Duodenal mucosa (tissue), 2 donors: ENCODE data around the gene ATAD3C.
"Not testable (repeated sequence)": the region's sequence is repeated elsewhere in the genome, so short reads cannot be mapped to it uniquely, and the experiment has no call there.

Source experiments
- H3K27ac ChIP-seq: one replicate; pipeline ENCODE4 v1.7.0; 2013; ENCODE audit warnings: low read depth, low read length
- H3K27me3 ChIP-seq, 2 donors: one replicate each; pipeline ENCODE4 v1.7.0; 2013; ENCODE audit warnings: low read length in 2 of 2, control low read depth in 1 of 2; ENCODE audit not compliant: insufficient read depth in 2 of 2, control insufficient read depth in 1 of 2
- H3K36me3 ChIP-seq, 2 donors: one replicate each; pipeline ENCODE4 v1.7.0; 2013; ENCODE audit warnings: low read length in 2 of 2, control low read depth in 1 of 2; ENCODE audit not compliant: insufficient read depth in 2 of 2, control insufficient read depth in 1 of 2
- H3K4me1 ChIP-seq, 2 donors: one replicate each; pipeline ENCODE4 v1.7.0; 2013; ENCODE audit warnings: low read length in 2 of 2, control low read depth in 1 of 2; ENCODE audit not compliant: insufficient read depth in 2 of 2, control insufficient read depth in 1 of 2
- H3K4me3 ChIP-seq, 2 donors: one replicate each; pipeline ENCODE4 v1.7.0; 2013; ENCODE audit warnings: low read length in 2 of 2, low read depth in 1 of 2
- H3K9ac ChIP-seq, 2 donors: one replicate each; pipeline ENCODE4 v1.7.0; 2013; ENCODE audit warnings: low read length in 2 of 2, low read depth in 1 of 2
- H3K9me3 ChIP-seq, 2 donors: one replicate each; pipeline ENCODE4 v1.7.0; 2013; ENCODE audit warnings: low read length in 2 of 2, control low read depth in 1 of 2; ENCODE audit not compliant: control insufficient read depth in 1 of 2

Gene ATAD3C

GRCh38 chr1:1437033-1437903 lies 12.2 kb upstream of the ATAD3C start:
- Histone ChIP-seq H3K4me1 (peaks cover 51 to 60% of the 10 kb centered on the region in 2 donors), H3K9me3 (no peaks in the 10 kb centered on the region), H3K27me3 (peaks cover 6 to 9% of the 10 kb centered on the region in 2 donors), H3K9ac (peak overlapping the region in 1 of 2 donors; percentile 11), H3K4me3 (peak overlapping the region in 1 of 2 donors; percentile 47), H3K27ac (no peak overlapping the region), H3K36me3 (no peaks in the 10 kb centered on the region)

GRCh38 chr1:1437904-1438376 lies 11.5 kb upstream of the ATAD3C start:
- Histone ChIP-seq H3K4me3 (peak overlapping the region; percentile 21 to 45), H3K4me1 (peaks cover 46 to 53% of the 10 kb centered on the region in 2 donors), H3K27me3 (peaks cover 6 to 9% of the 10 kb centered on the region in 2 donors), H3K36me3 (no peaks in the 10 kb centered on the region), H3K27ac (no peak overlapping the region), H3K9me3 (no peaks in the 10 kb centered on the region), H3K9ac (peak overlapping the region in 1 of 2 donors; percentile 11)

- Histone ChIP-seq H3K27ac (no peak overlapping the region), H3K27me3 (peaks cover 6 to 9% of the 10 kb centered on the region in 2 donors), H3K9ac (no peak overlapping the region), H3K36me3 (no peaks in the 10 kb centered on the region), H3K4me3 (peak overlapping the region; percentile 21 to 45), H3K9me3 (no peaks in the 10 kb centered on the region), H3K4me1 (peaks cover 41 to 45% of the 10 kb centered on the region in 2 donors)
Observed at GRCh38 chr1:1438531-1439381, 10.7 kb upstream of the ATAD3C start.

- no peak overlapping the region for H3K9ac ChIP-seq
- H3K4me1 ChIP-seq = peaks cover 36 to 37% of the 10 kb centered on the region in 2 donors
- H3K36me3 ChIP-seq = no peaks in the 10 kb centered on the region
- no peak overlapping the region for H3K27ac ChIP-seq
- H3K27me3 ChIP-seq = peaks cover 6 to 9% of the 10 kb centered on the region in 2 donors
- H3K9me3 ChIP-seq = no peaks in the 10 kb centered on the region
- H3K4me3 ChIP-seq = no peak overlapping the region
Observed at GRCh38 chr1:1439546-1440261, 9.8 kb upstream of the ATAD3C start.

GRCh38 chr1:1440262-1441001 lies 9.1 kb upstream of the ATAD3C start:
- Histone ChIP-seq H3K36me3 (no peaks in the 10 kb centered on the region), H3K27ac (no peak overlapping the region), H3K9ac (no peak overlapping the region), H3K9me3 (no peaks in the 10 kb centered on the region), H3K4me3 (peak overlapping the region in 1 of 2 donors; percentile 40), H3K4me1 (peaks cover 30 to 31% of the 10 kb centered on the region in 2 donors), H3K27me3 (peaks cover 6 to 9% of the 10 kb centered on the region in 2 donors)

- Histone ChIP-seq H3K27me3 (peaks cover 6% of the 10 kb centered on the region in 2 donors), H3K4me3 (no peak overlapping the region), H3K9me3 (no peaks in the 10 kb centered on the region), H3K36me3 (no peaks in the 10 kb centered on the region), H3K27ac (no peak overlapping the region), H3K4me1 (peaks cover 26 to 27% of the 10 kb centered on the region in 2 donors), H3K9ac (no peak overlapping the region)
Observed at GRCh38 chr1:1441002-1441888, 8.2 kb upstream of the ATAD3C start.

- Histone ChIP-seq H3K9ac (no peak overlapping the region), H3K27ac (no peak overlapping the region), H3K36me3 (no peaks in the 10 kb centered on the region), H3K9me3 (no peaks in the 10 kb centered on the region), H3K27me3 (no peaks in the 10 kb centered on the region), H3K4me1 (peaks cover 20 to 22% of the 10 kb centered on the region in 2 donors), H3K4me3 (no peak overlapping the region)
Observed at GRCh38 chr1:1442069-1442770, 7.3 kb upstream of the ATAD3C start.

GRCh38 chr1:1446631-1447030 lies 2.9 kb upstream of the ATAD3C start:
- H3K4me1 ChIP-seq, H3K9ac ChIP-seq, H3K27ac ChIP-seq: not testable (repeated sequence)

More at GRCh38 chr1:1446631-1447030, 2.9 kb upstream of the ATAD3C start:
- not testable (repeated sequence) for H3K9me3 ChIP-seq, H3K36me3 ChIP-seq, H3K27me3 ChIP-seq, H3K4me3 ChIP-seq
